HG03159 (cell line): Measurements from ENCODE around the gene SLC9A9.

Source experiments
- ATAC-seq: cut with Tn5 transposase; IDR thresholded peaks from one replicate; pipeline ENCODE4 v1.9.1; 2021; ENCODE audit warnings: mild to moderate bottlenecking, moderate library complexity; ENCODE audit not compliant: unreplicated experiment

The SLC9A9 gene

GRCh38 chr3:143573610-143574303, 274.5 kb downstream of the SLC9A9 start:
- ATAC-seq = no peak

GRCh38 chr3:143571548-143571947, 276.7 kb downstream of the SLC9A9 start:
- no peak for ATAC-seq

DNA sequence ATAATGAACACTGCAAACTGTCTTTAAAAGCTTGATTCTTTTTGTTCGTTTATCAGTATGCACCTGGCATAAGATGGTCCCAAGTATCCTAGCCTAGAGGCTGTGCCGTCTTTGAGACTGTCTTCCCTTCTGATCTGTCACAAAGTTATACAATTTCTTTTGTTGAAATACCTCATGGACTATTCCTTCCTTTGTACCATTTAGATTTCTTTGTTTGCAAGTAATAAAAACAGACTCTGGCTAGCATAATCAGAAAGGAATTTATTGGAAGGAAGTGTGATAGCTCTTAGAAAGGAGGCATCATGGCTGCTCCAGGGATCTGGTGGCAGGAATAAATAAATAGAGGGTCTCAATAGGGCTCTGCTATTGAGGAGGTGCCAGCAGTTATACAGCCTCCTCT, 280.4 kb downstream of the SLC9A9 start:
- no peak for ATAC-seq

DNA sequence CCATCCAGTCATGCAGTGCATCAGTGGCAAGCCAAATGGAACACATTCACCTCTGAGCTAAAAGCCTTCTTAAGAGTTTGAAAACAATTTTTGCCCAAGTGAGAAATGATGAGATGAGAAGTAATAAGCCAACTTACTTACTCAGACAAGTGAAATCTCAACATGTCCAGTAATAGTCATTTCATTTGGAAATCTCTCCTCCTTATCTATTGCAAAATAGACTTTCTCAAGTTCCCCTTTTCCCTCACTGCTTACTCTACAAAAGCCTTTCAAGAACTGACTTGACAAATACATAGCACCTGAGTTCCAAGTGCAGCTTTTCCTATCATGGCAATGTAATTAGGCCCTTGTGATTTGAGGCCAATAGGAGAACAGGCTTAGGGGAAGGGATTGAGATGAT, 282.3 kb downstream of the SLC9A9 start:
- no peak for ATAC-seq

- ATAC-seq = no peak
These were observed 284.5 kb downstream of the SLC9A9 start for GRCh38 chr3:143563786-143564185.

DNA sequence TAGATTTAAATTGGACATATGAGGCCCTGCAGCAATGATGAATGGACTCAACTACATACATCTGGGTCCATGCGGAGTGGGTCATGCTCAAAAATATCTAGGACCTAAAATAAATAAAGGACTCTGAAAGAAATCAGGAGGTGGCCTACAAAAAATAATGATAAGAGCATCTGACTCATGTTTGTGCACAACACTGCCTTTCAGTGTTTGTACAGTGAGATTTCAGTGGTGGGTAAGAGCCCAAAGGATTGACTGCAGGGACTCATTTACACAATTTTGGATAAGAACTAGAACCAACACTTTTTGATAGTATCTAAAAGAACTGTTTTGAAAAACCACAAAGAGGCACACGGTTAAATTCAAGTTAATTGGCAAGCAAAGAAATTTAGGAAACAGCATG, 285.5 kb downstream of the SLC9A9 start:
- ATAC-seq = no peak

GRCh38 chr3:143559296-143559695, 289.0 kb downstream of the SLC9A9 start:
- ATAC-seq = no peak

DNA sequence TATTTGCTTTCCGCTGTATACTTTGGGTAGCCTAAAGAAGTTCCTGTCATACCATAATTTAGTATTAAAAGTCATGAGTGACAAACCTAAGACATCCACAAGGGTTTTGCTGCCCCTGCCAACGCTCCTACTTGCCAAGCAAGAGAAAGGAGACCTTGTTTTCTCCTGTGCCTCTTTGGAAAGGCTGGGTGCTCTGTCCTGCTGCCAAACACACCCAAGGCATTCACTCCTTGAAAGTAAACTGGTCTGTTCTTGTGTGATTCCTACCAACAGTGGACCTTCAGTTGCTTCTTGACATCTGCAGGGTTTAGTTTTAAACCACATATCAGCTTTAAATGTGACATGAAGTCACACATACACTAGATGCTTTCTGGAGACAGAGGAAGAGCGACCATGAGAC, 295.4 kb downstream of the SLC9A9 start:
- ATAC-seq = no peak

- ATAC-seq = no peak
These were observed 296.5 kb downstream of the SLC9A9 start for GRCh38 chr3:143551761-143552160.

- no peak for ATAC-seq
These were observed 299.3 kb downstream of the SLC9A9 start for GRCh38 chr3:143548861-143549497.

- ATAC-seq = no peak
These were observed 299.9 kb downstream of the SLC9A9 start for GRCh38 chr3:143548393-143548792.

DNA sequence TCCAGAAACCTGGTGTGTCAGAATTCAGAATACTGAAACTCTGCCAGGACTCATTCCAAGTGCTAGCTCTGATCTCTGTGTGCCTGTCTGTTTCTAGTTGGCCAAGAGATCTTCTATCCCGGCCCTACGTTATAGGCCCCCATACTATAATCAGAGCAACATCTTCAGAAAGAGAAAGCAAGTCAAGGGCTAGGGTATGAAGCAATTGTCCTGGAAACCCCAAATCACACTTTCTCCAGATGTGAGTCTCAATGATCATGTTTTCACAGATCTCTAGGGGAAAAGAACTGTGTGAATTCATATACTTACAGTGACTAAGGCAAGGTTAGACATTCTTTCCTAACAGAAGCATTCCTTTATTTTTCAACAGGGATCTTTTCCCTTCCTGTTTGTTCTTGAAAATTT, 309.7 kb downstream of the SLC9A9 start:
- ATAC-seq = no peak

DNA sequence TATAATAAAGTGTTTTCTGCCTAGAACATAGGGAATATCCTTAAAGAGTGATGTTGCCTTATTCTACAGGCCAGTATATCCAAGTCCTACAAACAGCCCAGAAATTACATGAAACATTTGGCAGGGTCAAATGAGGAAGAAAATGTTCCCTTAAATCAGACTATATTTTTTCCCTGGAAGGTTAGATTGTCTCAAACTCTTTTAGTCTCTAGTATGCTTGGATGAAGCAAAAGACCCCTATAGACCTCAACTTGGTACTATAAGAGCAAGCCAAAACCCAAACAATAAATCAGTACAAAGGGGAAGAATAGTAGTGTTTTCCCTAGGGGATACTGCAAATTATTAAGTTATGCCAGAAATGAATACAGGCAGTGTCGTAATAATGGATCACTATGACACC, 310.2 kb downstream of the SLC9A9 start:
- ATAC-seq = no peak

DNA sequence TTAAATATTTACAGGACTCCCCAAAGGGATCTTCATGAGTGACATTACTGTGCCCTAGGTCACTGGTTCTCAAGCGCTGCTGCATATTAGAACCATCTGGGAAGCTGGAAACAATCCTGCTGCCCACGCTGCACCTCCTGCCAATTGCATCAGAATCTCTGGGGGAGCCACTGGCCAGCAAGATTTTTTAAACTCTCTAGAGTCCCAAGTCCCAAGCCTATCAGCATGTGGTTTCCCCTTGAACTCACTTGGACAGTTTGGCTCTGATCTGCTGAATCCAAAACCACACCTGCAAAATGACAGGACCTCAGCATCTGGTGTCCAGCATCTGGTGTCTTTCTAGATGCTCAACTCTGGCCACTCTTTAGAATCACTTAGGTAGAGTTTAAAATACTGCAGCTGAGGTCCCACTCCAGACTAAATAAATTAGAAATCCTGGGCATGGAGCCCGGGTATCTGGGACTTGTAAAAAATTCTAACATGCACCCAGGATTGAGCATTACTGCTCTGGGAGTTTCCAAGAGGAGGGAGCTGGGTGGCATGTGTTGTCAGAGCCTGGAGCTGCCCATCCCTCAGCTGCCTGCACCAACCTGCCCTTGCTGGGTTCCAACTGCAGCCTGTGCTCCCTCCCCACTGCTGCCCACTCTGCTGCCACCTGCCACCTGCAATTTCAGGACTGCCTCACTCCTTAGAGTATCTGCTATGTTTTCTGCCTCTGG, 311.3 kb downstream of the SLC9A9 start:
- no peak for ATAC-seq

- peak; percentile 97 for ATAC-seq
These were observed 312.1 kb downstream of the SLC9A9 start for GRCh38 chr3:143535994-143536784.

DNA sequence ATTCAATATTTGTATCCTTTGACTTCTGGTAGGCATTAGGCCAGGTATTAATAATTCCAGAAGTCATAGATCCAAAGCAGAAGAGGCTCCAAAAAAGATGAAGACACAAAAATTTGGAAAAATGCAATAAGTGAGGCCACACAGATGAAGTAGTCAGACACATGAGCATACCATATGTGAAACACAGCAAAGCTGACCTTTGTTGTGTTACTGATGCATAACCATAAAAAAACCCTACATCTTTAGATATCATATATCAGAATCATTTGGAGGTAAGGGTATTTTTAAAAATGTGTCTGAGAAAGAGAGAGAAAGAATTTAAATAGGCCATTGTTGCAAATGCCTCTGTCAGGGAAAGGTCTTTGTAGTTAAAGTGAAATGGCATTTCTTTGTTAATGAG, 314.9 kb downstream of the SLC9A9 start:
- no peak for ATAC-seq

DNA sequence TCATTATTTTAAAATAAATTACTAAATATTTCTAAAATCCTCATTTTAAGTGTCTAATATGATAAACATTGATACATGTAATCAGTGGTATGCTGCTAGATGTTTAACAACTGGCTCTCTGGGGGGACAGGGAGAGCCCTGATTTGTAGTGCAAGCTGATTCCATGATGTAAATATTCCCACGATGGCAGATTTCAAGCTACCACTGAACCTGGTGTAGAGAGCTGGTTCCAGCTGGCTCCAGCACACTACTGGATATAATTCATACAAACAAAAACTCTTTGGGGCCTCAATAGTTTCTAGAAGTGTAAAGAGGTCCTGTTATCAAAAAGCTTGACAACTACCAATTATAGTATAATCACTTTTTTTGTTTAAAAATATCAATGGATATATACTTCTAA, 316.2 kb downstream of the SLC9A9 start:
- ATAC-seq = no peak

GRCh38 chr3:143531101-143531500, 317.2 kb downstream of the SLC9A9 start:
- ATAC-seq = no peak

DNA sequence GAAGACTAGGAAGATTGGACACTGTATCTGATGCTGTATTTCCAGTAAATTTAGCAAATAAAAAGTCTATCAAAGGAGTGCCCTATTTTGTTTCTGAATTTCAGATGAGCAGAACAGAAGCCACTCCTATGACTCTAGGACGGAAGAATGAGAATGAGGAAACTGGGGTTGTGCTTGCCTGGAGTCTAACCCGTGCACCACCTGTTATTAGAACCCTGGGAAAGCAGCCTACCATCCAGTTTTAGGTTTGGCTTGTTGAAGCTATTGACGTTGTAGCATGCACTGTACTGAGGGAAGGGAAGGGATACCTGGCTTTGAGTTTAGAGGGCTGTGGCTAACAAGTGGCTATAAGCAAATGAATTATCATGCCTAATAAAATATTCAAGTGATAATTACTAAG, 318.5 kb downstream of the SLC9A9 start:
- no peak for ATAC-seq

- peak; percentile 80 for ATAC-seq
These were observed 319.2 kb downstream of the SLC9A9 start for GRCh38 chr3:143529018-143529478.

- no peak for ATAC-seq
These were observed 322.2 kb downstream of the SLC9A9 start for GRCh38 chr3:143526011-143526545.
